IMR-90 (cell line): Measurements from ENCODE around the gene NOS1AP. TPM values are rescaled to one million over a fixed set of nuclear protein-coding genes. Genes with fewer than 3 reads are reported as not detected.

Source experiments
- ATAC-seq: fragments of 200-7000 bp; cut with Tn5 transposase; 2 replicates; pipeline ENCODE4 v1.9.1; 2020; ENCODE audit warnings: low read depth, mild to moderate bottlenecking, moderate library complexity
- BruUV-seq: library from RNA; stranded (reverse); fragments of 400-500 nt; replicated peaks from 2 replicates; lab custom pipeline; 2021; lab: Mats Ljungman, UMichigan
- CTCF ChIA-PET: fragments of 300-600 bp; formaldehyde crosslinking; extraction: SDS; loops from one replicate; lab custom pipeline; 2021; ENCODE audit warnings: antibody characterized with exemption; lab: Yijun Ruan, JAX
- POLR2A ChIA-PET: fragments of 300-600 bp; sonication (Branson Sonifier 250); formaldehyde crosslinking; loops from one replicate; lab custom pipeline; 2022; ENCODE audit warnings: antibody characterized with exemption; ENCODE audit not compliant: unreplicated experiment; lab: Charles Lee
- DNase-seq: peaks from one replicate; pipeline ENCODE4 v3.0.0; 2013
- H2AFZ ChIP-seq: replicated peaks from 2 replicates; pipeline ENCODE3; 2013; ENCODE audit warnings: low read length, mild to moderate bottlenecking; ENCODE audit not compliant: poor library complexity
- H2AK5ac ChIP-seq: 2 replicates; pipeline ENCODE4 v1.6.1; 2013; ENCODE audit warnings: low read depth, low read length, inconsistent platforms
- H2AK9ac ChIP-seq: replicated peaks from 2 replicates; pipeline ENCODE3; 2013; ENCODE audit warnings: mild to moderate bottlenecking, low read depth, low read length, moderate library complexity; ENCODE audit not compliant: poor library complexity
- H2BK120ac ChIP-seq: 2 replicates; pipeline ENCODE4 v1.6.1; 2013; ENCODE audit warnings: low read depth, low read length, inconsistent platforms
- H2BK15ac ChIP-seq: 3 replicates; pipeline ENCODE4 v1.6.1; 2013; ENCODE audit warnings: low read depth, low read length, inconsistent platforms
- H2BK20ac ChIP-seq: 2 replicates; pipeline ENCODE4 v1.6.1; 2013; ENCODE audit warnings: low read depth, mild to moderate bottlenecking, inconsistent platforms, low read length, moderate library complexity
- H2BK5ac ChIP-seq: 2 replicates; pipeline ENCODE4 v1.6.1; 2013; ENCODE audit warnings: mild to moderate bottlenecking, low read depth, low read length, inconsistent platforms; ENCODE audit not compliant: poor library complexity, severe bottlenecking
- H3K14ac ChIP-seq: replicated peaks from 2 replicates; pipeline ENCODE4 v1.6.1; 2013; ENCODE audit warnings: low read depth, low read length, inconsistent platforms
- H3K18ac ChIP-seq: 2 replicates; pipeline ENCODE4 v1.6.1; 2013; ENCODE audit warnings: low read depth, low read length, control low read depth
- H3K23ac ChIP-seq: 2 replicates; pipeline ENCODE4 v1.6.1; 2013; ENCODE audit warnings: low read depth, low read length, inconsistent platforms
- H3K27ac ChIP-seq: 2 replicates; pipeline ENCODE4 v1.5.1; 2013; ENCODE audit warnings: mild to moderate bottlenecking, control low read depth, low read length; ENCODE audit not compliant: insufficient read depth
- H3K27me3 ChIP-seq: 2 replicates; pipeline ENCODE4 v1.6.1; 2013; ENCODE audit warnings: low read length; ENCODE audit not compliant: control insufficient read depth, insufficient read depth
- H3K36me3 ChIP-seq: 2 replicates; pipeline ENCODE4 v1.6.1; 2013; ENCODE audit warnings: low read length, mixed read lengths; ENCODE audit not compliant: control insufficient read depth, insufficient read depth
- H3K4ac ChIP-seq: 2 replicates; pipeline ENCODE4 v1.6.1; 2013; ENCODE audit warnings: low read depth, low read length, inconsistent platforms
- H3K4me1 ChIP-seq: 2 replicates; pipeline ENCODE4 v1.6.1; 2013; ENCODE audit warnings: low read length, mixed read lengths; ENCODE audit not compliant: control insufficient read depth, insufficient read depth
- H3K4me2 ChIP-seq: 2 replicates; pipeline ENCODE4 v1.6.1; 2013; ENCODE audit warnings: low read depth, mild to moderate bottlenecking, control low read depth, low read length, moderate library complexity
- H3K4me3 ChIP-seq: 2 replicates; pipeline ENCODE4 v1.5.1; 2013; ENCODE audit warnings: low read depth, mild to moderate bottlenecking, control low read depth, low read length, moderate library complexity; ENCODE audit not compliant: insufficient read depth
- H3K56ac ChIP-seq: 2 replicates; pipeline ENCODE4 v1.6.1; 2013; ENCODE audit warnings: low read length, inconsistent platforms; ENCODE audit not compliant: insufficient read depth; ENCODE audit errors: extremely low read depth
- H3K79me1 ChIP-seq, 2 experiments: 2 replicates each; pipeline ENCODE4 v1.6.1; 2013; ENCODE audit warnings: low read length in 2 of 2, inconsistent platforms in 1 of 2, low read depth in 1 of 2
- H3K9ac ChIP-seq: 2 replicates; pipeline ENCODE4 v1.6.1; 2013; ENCODE audit warnings: low read depth, low read length, control low read depth
- H3K9me1 ChIP-seq: 2 replicates; pipeline ENCODE4 v1.6.1; 2013; ENCODE audit warnings: low read length, inconsistent platforms; ENCODE audit not compliant: insufficient read depth
- H3K9me3 ChIP-seq: 2 replicates; pipeline ENCODE4 v1.6.1; 2013; ENCODE audit warnings: low read length; ENCODE audit not compliant: control insufficient read depth, insufficient read depth
- H4K20me1 ChIP-seq: 2 replicates; pipeline ENCODE4 v1.6.1; 2013; ENCODE audit warnings: low read length, inconsistent platforms; ENCODE audit not compliant: insufficient read depth
- H4K5ac ChIP-seq: 2 replicates; pipeline ENCODE4 v1.6.1; 2013; ENCODE audit warnings: mild to moderate bottlenecking, low read depth, low read length, control low read depth
- H4K8ac ChIP-seq, 2 experiments: 2 replicates each; pipeline ENCODE4 v1.6.1; 2013; ENCODE audit warnings: low read depth in 2 of 2, low read length in 2 of 2, control low read depth in 1 of 2, inconsistent platforms in 1 of 2
- H4K91ac ChIP-seq: 2 replicates; pipeline ENCODE4 v1.6.1; 2013; ENCODE audit warnings: low read depth, low read length, inconsistent platforms; ENCODE audit not compliant: insufficient read depth
- BHLHE40 ChIP-seq: fragments of 150-350 bp; IDR thresholded peaks from 2 replicates; pipeline ENCODE4 v1.6.1; 2016; ENCODE audit warnings: mild to moderate bottlenecking, low read depth, low read length
- CEBPB ChIP-seq: IDR thresholded peaks from 2 replicates; pipeline ENCODE4 v1.6.1; 2012; ENCODE audit warnings: low read depth, low read length, improper control_type of control experiment
- CHD1 ChIP-seq: IDR thresholded peaks from 2 replicates; pipeline ENCODE4 v1.6.1; 2012; ENCODE audit warnings: low read depth, low read length, improper control_type of control experiment
- CTCF ChIP-seq: conservative IDR thresholded peaks from 2 replicates; pipeline ENCODE4 v1.5.1; 2012; ENCODE audit warnings: mild to moderate bottlenecking, low read depth, low read length, improper control_type of control experiment
- ELK1 ChIP-seq: fragments of 150-350 bp; IDR thresholded peaks from 2 replicates; pipeline ENCODE4 v1.6.1; 2016; ENCODE audit warnings: low read depth, mild to moderate bottlenecking, low read length, moderate library complexity, borderline replicate concordance
- FOS ChIP-seq: fragments of 150-350 bp; IDR thresholded peaks from 2 replicates; pipeline ENCODE4 v1.6.1; 2016; ENCODE audit warnings: low read depth, low read length
- MAFK ChIP-seq: IDR thresholded peaks from 2 replicates; pipeline ENCODE4 v1.6.1; 2012; ENCODE audit warnings: low read depth, low read length, improper control_type of control experiment
- MAZ ChIP-seq: IDR thresholded peaks from 2 replicates; pipeline ENCODE4 v1.6.1; 2012; ENCODE audit warnings: low read depth, mild to moderate bottlenecking, low read length, improper control_type of control experiment, moderate library complexity, borderline replicate concordance
- MXI1 ChIP-seq: IDR thresholded peaks from 2 replicates; pipeline ENCODE4 v1.6.1; 2012; ENCODE audit warnings: low read depth, mild to moderate bottlenecking, low read length, moderate library complexity, borderline replicate concordance
- NFE2L2 ChIP-seq: fragments of 150-350 bp; IDR thresholded peaks from 2 replicates; pipeline ENCODE4 v1.6.1; 2016; ENCODE audit warnings: low read depth, mild to moderate bottlenecking, low read length
- POLR2A ChIP-seq: IDR thresholded peaks from 2 replicates; pipeline ENCODE4 v1.6.1; 2012; ENCODE audit warnings: mild to moderate bottlenecking, low read depth, low read length
- RAD21 ChIP-seq: IDR thresholded peaks from 2 replicates; pipeline ENCODE4 v1.6.1; 2012; ENCODE audit warnings: low read length, improper control_type of control experiment
- RCOR1 ChIP-seq: IDR thresholded peaks from 2 replicates; pipeline ENCODE4 v1.6.1; 2012; ENCODE audit warnings: mild to moderate bottlenecking, low read length, improper control_type of control experiment; ENCODE audit not compliant: insufficient replicate concordance
- RFX5 ChIP-seq: IDR thresholded peaks from 2 replicates; pipeline ENCODE4 v1.8.0; 2012; ENCODE audit warnings: low read depth, mild to moderate bottlenecking, low read length, moderate library complexity
- SMC3 ChIP-seq: fragments of 150-350 bp; IDR thresholded peaks from 2 replicates; pipeline ENCODE4 v1.6.1; 2016; ENCODE audit warnings: low read depth, mild to moderate bottlenecking, antibody characterized with exemption, low read length, moderate library complexity
- USF2 ChIP-seq: fragments of 150-350 bp; IDR thresholded peaks from 2 replicates; pipeline ENCODE4 v1.6.1; 2017; ENCODE audit warnings: mild to moderate bottlenecking, antibody characterized with exemption, low read length, low read depth
- WGBS, 2 experiments: methylation state at CpG; one replicate each; pipeline versions ENCODE4 v1.1.5 to v1.1.7; 2013; ENCODE audit warnings: missing lambda C conversion rate in 2 of 2; ENCODE audit not compliant: insufficient read length in 1 of 2; ENCODE audit errors: extremely low coverage in 2 of 2; 5-methylcytosine and 5-hydroxymethylcytosine counted together
- dilution Hi-C: fragments of 300-500 bp; cut with HindIII; formaldehyde crosslinking; loops from one replicate; pipeline ENCODE4 v1.14.3; 2018; ENCODE audit warnings: low sequenced_read_pairs; ENCODE audit not compliant: unreplicated experiment
- in situ Hi-C: fragments of 300-500 bp; cut with MboI; formaldehyde crosslinking; loops from 3 replicates; pipeline ENCODE4 v1.14.3; 2019; ENCODE audit warnings: low sequenced_read_pairs, inconsistent platforms, mixed read lengths
- intact Hi-C: fragments of 100-400 bp; cut with micrococcal nuclease; formaldehyde crosslinking; loops from 2 replicates; pipeline ENCODE4 v1.10.0; 2022
- polyA plus RNA-seq, 3 experiments: library from polyadenylated mRNA; depleted of rRNA; stranded (reverse); fragments of >200 nt; gene quantifications; 2 replicates each; pipeline ENCODE4 v1.2.3, GENCODE V29; 2012; ENCODE audit warnings: low replicate concordance in 1 of 3
- total RNA-seq: library from RNA; depleted of rRNA; stranded (reverse); fragments of >200 nt; gene quantifications from 2 replicates; pipeline ENCODE4 v1.2.3, GENCODE V29; 2012

Gene NOS1AP
- total and polyA plus RNA-seq, 2 of the 4 experiments (the other 2 are of a cell fraction), result 0.18 to 0.19 TPM

GRCh38 chr1:162113419-162113818 is 43.9 kb downstream of the NOS1AP start:
- Histone ChIP-seq H2BK20ac (no peak overlapping the region), H2BK120ac (no peak overlapping the region), H3K79me1 (no peaks in the 10 kb centered on the region), H3K4ac (no peak overlapping the region), H3K14ac (no peak overlapping the region), H3K9ac (no peak overlapping the region), H2AK5ac (no peak overlapping the region), H2BK15ac (no peak overlapping the region), H3K27ac (no peak overlapping the region), H3K4me3 (no peak overlapping the region), H2AFZ (no peak overlapping the region), H3K23ac (no peak overlapping the region), H2AK9ac (no peak overlapping the region), H4K5ac (no peak overlapping the region), H3K9me1 (no peaks in the 10 kb centered on the region), H3K27me3 (peaks cover 16% of the 10 kb centered on the region), H3K4me1 (no peaks in the 10 kb centered on the region), H2BK5ac (no peak overlapping the region), H4K91ac (no peak overlapping the region), H3K56ac (no peak overlapping the region), H3K36me3 (no peaks in the 10 kb centered on the region), H4K20me1 (no peaks in the 10 kb centered on the region), H3K9me3 (no peaks in the 10 kb centered on the region), H3K4me2 (no peak overlapping the region), H4K8ac (no peak overlapping the region), H3K18ac (no peak overlapping the region)
- intact Hi-C loops, result no loop called here
- CTCF ChIA-PET, result no interaction called here
- POLR2A ChIA-PET, result no interaction called here
- BruUV-seq, result no TSS peak
- no peak for DNase-seq
- 100% methylated on average over 1 of the region's 6 CpGs; no CpG with 5 or more reads in 1 of the 2 experiments for WGBS, 2 experiments
- TF ChIP-seq CHD1 (no peak), SMC3 (no peak), RFX5 (no peak), USF2 (no peak), POLR2A (no peak), FOS (no peak), BHLHE40 (no peak), RCOR1 (no peak), CTCF (no peak), MAZ (no peak), MAFK (no peak), ELK1 (no peak), CEBPB (no peak), MXI1 (no peak), NFE2L2 (no peak), RAD21 (no peak)
- dilution Hi-C loops, result no loop called here
- in situ Hi-C loops, result no loop called here
- ATAC-seq, result no peak
